PC-9 (cell line): Measurements from ENCODE around the gene BLOC1S1.

ENCODE experiments used
- EZH2 ChIP-seq: fragments of 200-600 bp; sonication (generic); IDR thresholded peaks from 2 replicates; pipeline ENCODE4 v1.8.0; 2017; ENCODE audit warnings: antibody characterized with exemption, low read depth
- TF ChIP-seq, protein P1 (sequence below): fragments of 200-600 bp; sonication (generic); conservative IDR thresholded peaks from 2 replicates; pipeline ENCODE4 v1.6.1; 2017; ENCODE audit warnings: mixed run types, antibody characterized with exemption, mild to moderate bottlenecking, moderate library complexity

DNA sequence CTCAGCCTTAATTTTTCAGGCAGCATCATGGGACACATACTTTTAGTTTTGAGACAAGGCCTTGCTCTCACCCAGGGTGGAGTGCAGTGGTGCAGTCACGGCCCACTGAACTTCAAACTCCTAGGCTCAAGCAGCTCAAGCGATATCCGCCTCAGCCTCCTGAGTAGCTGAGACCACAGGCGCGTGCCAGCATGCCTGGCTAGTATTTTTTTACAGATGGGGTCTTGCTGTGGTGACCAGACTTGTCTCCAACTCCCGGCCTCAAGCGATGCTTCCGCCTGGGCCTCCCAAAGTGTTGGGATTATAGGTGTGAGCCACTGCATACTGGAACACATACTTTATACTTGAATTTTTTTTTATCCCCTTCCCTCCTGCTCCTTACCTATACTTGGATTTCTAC, 7.1 kb downstream of the BLOC1S1 start:
- TF ChIP-seq, protein P1, sequence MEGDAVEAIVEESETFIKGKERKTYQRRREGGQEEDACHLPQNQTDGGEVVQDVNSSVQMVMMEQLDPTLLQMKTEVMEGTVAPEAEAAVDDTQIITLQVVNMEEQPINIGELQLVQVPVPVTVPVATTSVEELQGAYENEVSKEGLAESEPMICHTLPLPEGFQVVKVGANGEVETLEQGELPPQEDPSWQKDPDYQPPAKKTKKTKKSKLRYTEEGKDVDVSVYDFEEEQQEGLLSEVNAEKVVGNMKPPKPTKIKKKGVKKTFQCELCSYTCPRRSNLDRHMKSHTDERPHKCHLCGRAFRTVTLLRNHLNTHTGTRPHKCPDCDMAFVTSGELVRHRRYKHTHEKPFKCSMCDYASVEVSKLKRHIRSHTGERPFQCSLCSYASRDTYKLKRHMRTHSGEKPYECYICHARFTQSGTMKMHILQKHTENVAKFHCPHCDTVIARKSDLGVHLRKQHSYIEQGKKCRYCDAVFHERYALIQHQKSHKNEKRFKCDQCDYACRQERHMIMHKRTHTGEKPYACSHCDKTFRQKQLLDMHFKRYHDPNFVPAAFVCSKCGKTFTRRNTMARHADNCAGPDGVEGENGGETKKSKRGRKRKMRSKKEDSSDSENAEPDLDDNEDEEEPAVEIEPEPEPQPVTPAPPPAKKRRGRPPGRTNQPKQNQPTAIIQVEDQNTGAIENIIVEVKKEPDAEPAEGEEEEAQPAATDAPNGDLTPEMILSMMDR: no peak
- TF ChIP-seq EZH2: no peak
